ENCODE measurements around the gene FAM177B. TPM values are rescaled to one million over a fixed set of nuclear protein-coding genes. Genes with fewer than 3 reads are reported as not detected.

Gene FAM177B
- 0.38 TPM in 1 of 2 replicates, not detected in the other for total RNA-seq

DNA sequence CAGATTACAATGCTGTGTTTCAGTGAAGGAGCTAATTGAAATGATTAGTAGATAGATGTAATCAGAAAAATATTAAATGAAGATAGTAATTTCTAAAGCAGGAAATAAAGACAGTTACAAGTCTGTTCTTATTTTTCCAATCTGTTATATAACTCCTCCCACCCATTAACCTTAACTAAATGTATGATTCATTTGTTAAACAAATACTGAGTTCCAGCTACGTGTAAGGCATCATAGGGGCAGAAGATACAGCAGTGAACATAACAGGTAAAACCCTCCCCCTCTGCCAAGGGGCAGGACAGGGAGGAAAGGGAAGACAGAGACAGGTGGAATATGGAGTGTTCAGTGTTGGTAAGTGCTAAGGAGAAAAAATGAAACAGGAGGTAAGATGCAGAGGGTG, at the start of gene FAM177B:
TSS of gene FAM177B (plus strand) at position 231 of the 400 bp plus-strand sequence. CDS start 9,344 bp downstream, outside the sequence.
- DNase-seq (ENCODE audit: low read depth) (peak; percentile 81), FAIRE-seq (no peak)
- H3K4me3 ChIP-seq (ENCODE audit: low read depth, low read length) = no peak within 1 kb of the TSS
- no peaks in the 10 kb centered on the region for H3K27me3 ChIP-seq (ENCODE audit: control insufficient read depth, insufficient read depth, low read length)
- no peaks in the 10 kb centered on the region for H3K36me3 ChIP-seq (ENCODE audit: control insufficient read depth, insufficient read depth, low read length)
- TF ChIP-seq, protein P1, sequence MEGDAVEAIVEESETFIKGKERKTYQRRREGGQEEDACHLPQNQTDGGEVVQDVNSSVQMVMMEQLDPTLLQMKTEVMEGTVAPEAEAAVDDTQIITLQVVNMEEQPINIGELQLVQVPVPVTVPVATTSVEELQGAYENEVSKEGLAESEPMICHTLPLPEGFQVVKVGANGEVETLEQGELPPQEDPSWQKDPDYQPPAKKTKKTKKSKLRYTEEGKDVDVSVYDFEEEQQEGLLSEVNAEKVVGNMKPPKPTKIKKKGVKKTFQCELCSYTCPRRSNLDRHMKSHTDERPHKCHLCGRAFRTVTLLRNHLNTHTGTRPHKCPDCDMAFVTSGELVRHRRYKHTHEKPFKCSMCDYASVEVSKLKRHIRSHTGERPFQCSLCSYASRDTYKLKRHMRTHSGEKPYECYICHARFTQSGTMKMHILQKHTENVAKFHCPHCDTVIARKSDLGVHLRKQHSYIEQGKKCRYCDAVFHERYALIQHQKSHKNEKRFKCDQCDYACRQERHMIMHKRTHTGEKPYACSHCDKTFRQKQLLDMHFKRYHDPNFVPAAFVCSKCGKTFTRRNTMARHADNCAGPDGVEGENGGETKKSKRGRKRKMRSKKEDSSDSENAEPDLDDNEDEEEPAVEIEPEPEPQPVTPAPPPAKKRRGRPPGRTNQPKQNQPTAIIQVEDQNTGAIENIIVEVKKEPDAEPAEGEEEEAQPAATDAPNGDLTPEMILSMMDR (IDR thresholded peaks at IDR 0.05; ENCODE audit: insufficient read depth, low read length, severe bottlenecking) = no peak

GRCh38 chr1:222691016-222691415, 46.0 kb upstream of the FAM177B start:
- peaks cover 2% of the 10 kb centered on the region for H3K36me3 ChIP-seq (ENCODE audit: control insufficient read depth, insufficient read depth, low read length)
- TF ChIP-seq, protein P1 (IDR thresholded peaks at IDR 0.05; ENCODE audit: insufficient read depth, low read length, severe bottlenecking) = no peak
- no peaks in the 10 kb centered on the region for H3K27me3 ChIP-seq (ENCODE audit: control insufficient read depth, insufficient read depth, low read length)
- FAIRE-seq (no peak), DNase-seq (ENCODE audit: low read depth) (no peak)
- H3K4me3 ChIP-seq (ENCODE audit: low read depth, low read length) = no peak overlapping the region

DNA sequence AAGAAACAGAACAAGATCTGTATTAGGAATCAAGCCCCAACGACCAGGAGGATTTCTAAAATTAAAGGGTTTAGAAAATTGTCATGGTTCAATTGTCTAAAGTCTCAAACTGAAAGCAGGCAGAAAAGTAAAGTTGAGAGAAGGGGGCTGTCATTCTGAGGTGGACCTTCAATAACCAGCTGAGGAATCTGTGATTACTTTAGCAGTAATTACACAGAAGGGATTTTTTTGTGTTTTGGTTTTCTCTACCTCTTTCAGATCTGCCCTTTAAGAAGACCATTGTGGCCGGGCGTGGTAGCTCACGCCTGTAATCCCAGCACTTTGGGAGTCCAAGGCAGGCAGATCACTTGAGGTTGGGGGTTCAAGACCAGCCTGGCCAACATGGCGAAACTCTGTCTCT, 42.1 kb upstream of the FAM177B start:
- no peak overlapping the region for H3K4me3 ChIP-seq (ENCODE audit: low read depth, low read length)
- DNase-seq (ENCODE audit: low read depth) = no peak
- FAIRE-seq = no peak
- TF ChIP-seq, protein P1 (IDR thresholded peaks at IDR 0.05; ENCODE audit: insufficient read depth, low read length, severe bottlenecking) = no peak
- H3K27me3 ChIP-seq (ENCODE audit: control insufficient read depth, insufficient read depth, low read length) = no peaks in the 10 kb centered on the region
- no peaks in the 10 kb centered on the region for H3K36me3 ChIP-seq (ENCODE audit: control insufficient read depth, insufficient read depth, low read length)

- H3K27me3 ChIP-seq (ENCODE audit: control insufficient read depth, insufficient read depth, low read length) = no peaks in the 10 kb centered on the region
- FAIRE-seq = no peak
- TF ChIP-seq, protein P1 (IDR thresholded peaks at IDR 0.05; ENCODE audit: insufficient read depth, low read length, severe bottlenecking) = no peak
- H3K4me3 ChIP-seq (ENCODE audit: low read depth, low read length) = no peak overlapping the region
- no peak for DNase-seq (ENCODE audit: low read depth)
- no peaks in the 10 kb centered on the region for H3K36me3 ChIP-seq (ENCODE audit: control insufficient read depth, insufficient read depth, low read length)
Measured at GRCh38 chr1:222696741-222697140, 40.3 kb upstream of the FAM177B start.

DNA sequence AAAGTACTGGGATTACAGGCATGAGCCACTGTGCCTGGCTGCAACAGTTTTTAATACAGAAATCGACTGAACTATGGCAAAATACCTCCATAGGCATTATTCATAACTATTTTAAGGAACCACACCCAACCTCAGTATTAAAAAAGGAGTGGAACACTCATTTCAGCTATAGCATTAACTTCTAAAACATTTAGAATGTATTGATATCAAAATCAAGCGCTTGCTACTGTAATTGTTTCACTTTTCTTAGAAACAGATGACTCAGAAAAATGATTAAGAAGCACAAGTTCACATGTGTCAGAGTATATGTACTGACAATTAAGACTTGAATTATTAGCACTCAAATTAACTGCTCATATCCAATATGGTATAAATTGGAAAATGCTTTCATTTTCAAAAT, 39.8 kb upstream of the FAM177B start:
- TF ChIP-seq, protein P1 (IDR thresholded peaks at IDR 0.05; ENCODE audit: insufficient read depth, low read length, severe bottlenecking) = no peak
- DNase-seq (ENCODE audit: low read depth) = peak; percentile 20
- no peaks in the 10 kb centered on the region for H3K36me3 ChIP-seq (ENCODE audit: control insufficient read depth, insufficient read depth, low read length)
- no peak for FAIRE-seq
- no peaks in the 10 kb centered on the region for H3K27me3 ChIP-seq (ENCODE audit: control insufficient read depth, insufficient read depth, low read length)
- no peak overlapping the region for H3K4me3 ChIP-seq (ENCODE audit: low read depth, low read length)

GRCh38 chr1:222697826-222698225, 39.2 kb upstream of the FAM177B start:
- no peak for FAIRE-seq
- peaks cover 2% of the 10 kb centered on the region for H3K36me3 ChIP-seq (ENCODE audit: control insufficient read depth, insufficient read depth, low read length)
- TF ChIP-seq, protein P1 (IDR thresholded peaks at IDR 0.05; ENCODE audit: insufficient read depth, low read length, severe bottlenecking) = no peak

More at GRCh38 chr1:222697826-222698225, 39.2 kb upstream of the FAM177B start:
- no peak for DNase-seq (ENCODE audit: low read depth)
- Histone ChIP-seq H3K4me3 (ENCODE audit: low read depth, low read length) (no peak overlapping the region), H3K27me3 (ENCODE audit: control insufficient read depth, insufficient read depth, low read length) (no peaks in the 10 kb centered on the region)
